Measurements from ENCODE around the gene IGF2R.
"Not testable (repeated sequence)": the region's sequence is repeated elsewhere in the genome, so short reads cannot be mapped to it uniquely, and the experiment has no call there.

IGF2R gene

GRCh38 chr6:160101277-160102205 lies 132.7 kb downstream of the IGF2R start:
- DNase-seq (ENCODE audit: low spot score), result no peak

GRCh38 chr6:160102399-160102798 lies 133.5 kb downstream of the IGF2R start:
- DNase-seq (ENCODE audit: low spot score), result no peak

- DNase-seq (ENCODE audit: low spot score), result peak; percentile 79
Observed at GRCh38 chr6:160102956-160103824, 134.3 kb downstream of the IGF2R start.

GRCh38 chr6:160103825-160104100 lies 134.9 kb downstream of the IGF2R start:
- no peak for DNase-seq (ENCODE audit: low spot score)

GRCh38 chr6:160104821-160105517 lies 136.1 kb downstream of the IGF2R start:
- DNase-seq (ENCODE audit: low spot score), result no peak

- no peak for DNase-seq (ENCODE audit: low spot score)
Observed at GRCh38 chr6:160106010-160106409, 137.1 kb downstream of the IGF2R start.

GRCh38 chr6:160106701-160107100 lies 137.8 kb downstream of the IGF2R start:
- no peak for DNase-seq (ENCODE audit: low spot score)

GRCh38 chr6:160108077-160108476 lies 139.2 kb downstream of the IGF2R start:
- no peak for DNase-seq (ENCODE audit: low spot score)

GRCh38 chr6:160110586-160111123 lies 141.8 kb downstream of the IGF2R start:
- DNase-seq (ENCODE audit: low spot score), result no peak

GRCh38 chr6:160111806-160112205 lies 142.9 kb downstream of the IGF2R start:
- DNase-seq (ENCODE audit: low spot score), result no peak

- no peak for DNase-seq (ENCODE audit: low spot score)
Observed at GRCh38 chr6:160112628-160113299, 143.9 kb downstream of the IGF2R start.

GRCh38 chr6:160114536-160114935 lies 145.7 kb downstream of the IGF2R start:
- DNase-seq (ENCODE audit: low spot score), result not testable (repeated sequence)

- no peak for DNase-seq (ENCODE audit: low spot score)
Observed at GRCh38 chr6:160115421-160115820, 146.5 kb downstream of the IGF2R start.

- DNase-seq (ENCODE audit: low spot score), result no peak
Observed at GRCh38 chr6:160116411-160116810, 147.5 kb downstream of the IGF2R start.

- DNase-seq (ENCODE audit: low spot score), result no peak
Observed at GRCh38 chr6:160117137-160117536, 148.3 kb downstream of the IGF2R start.

- DNase-seq (ENCODE audit: low spot score), result no peak
Observed at GRCh38 chr6:160118620-160119229, 149.8 kb downstream of the IGF2R start.

- no peak for DNase-seq (ENCODE audit: low spot score)
Observed at GRCh38 chr6:160120087-160120486, 151.2 kb downstream of the IGF2R start.

GRCh38 chr6:160121558-160121957 lies 152.7 kb downstream of the IGF2R start, which contains the start of gene SLC22A1:
TSS of gene SLC22A1 (plus strand) at chr6:160121815. CDS start at chr6:160121936, 121 bp downstream.
- DNase-seq (ENCODE audit: low spot score), result no peak

GRCh38 chr6:160121981-160122380 lies 153.1 kb downstream of the IGF2R start:
- no peak for DNase-seq (ENCODE audit: low spot score)

GRCh38 chr6:160122744-160123143 lies 153.9 kb downstream of the IGF2R start:
- no peak for DNase-seq (ENCODE audit: low spot score)

- DNase-seq (ENCODE audit: low spot score), result no peak
Observed at GRCh38 chr6:160124007-160124406, 155.1 kb downstream of the IGF2R start.

Data from HuH-7 (cell line).